ENCODE results near the gene EHMT1. TPM values are rescaled to one million over a fixed set of nuclear protein-coding genes. Genes with fewer than 3 reads are reported as not detected.

EHMT1 gene
- total and polyA plus RNA-seq, 10 of the 15 experiments (the other 5 are each of a cell fraction or from before 2014, with no cell fraction given) = 2.9 to 100 (median 48.1) TPM

- Histone ChIP-seq H3K4me2 (ENCODE audit: control insufficient read depth, insufficient read depth) (no peak overlapping the region; the same call in 1 of the 2 replicates), H3K4me1 (ENCODE audit: control insufficient read depth, insufficient read depth, low read length) (peaks cover 8% of the 10 kb centered on the region; the same call in 1 of the 2 replicates), H3K4me3 (no peak overlapping the region), H4K20me1 (ENCODE audit: control insufficient read depth, insufficient read depth) (no peaks in the 10 kb centered on the region), H3K9ac (ENCODE audit: control insufficient read depth, insufficient read depth, low read length) (no peak overlapping the region), H2AFZ (ENCODE audit: control insufficient read depth, low read depth, low read length) (no peak overlapping the region), H3K79me2 (ENCODE audit: control insufficient read depth, insufficient read depth, low read length) (peaks cover 39% of the 10 kb centered on the region), H3K36me3 (ENCODE audit: control insufficient read depth in 2 of 2, insufficient read depth in 2 of 2, low read length in 1 of 2) (peaks cover 0 to 4% of the 10 kb centered on the region in 2 experiments; a peak in 3 of 4 replicates), H3K27ac (ENCODE audit: control insufficient read depth, insufficient read depth) (no peak overlapping the region), H3K9me3 (replicated peaks; ENCODE audit: control insufficient read depth, insufficient read depth, low read length) (no peaks in the 10 kb centered on the region), H3K27me3 (replicated peaks in 1 of 2; ENCODE audit: control insufficient read depth in 2 of 2, insufficient read depth in 2 of 2, low read length in 1 of 2) (no peaks in the 10 kb centered on the region)
- ChIA-PET SMC1A (ENCODE audit: uncharacterized antibody, unreplicated experiment) (no interaction called here), RAD21 (ENCODE audit: unreplicated experiment) (no interaction called here), CTCF (interaction anchor here (1.0 kb wide), 1 partner anchor 15 kb away, joined by 4 read pairs; no protein-coding TSS in a partner anchor), POLR2A (no interaction called here)
- no peak; the same call in 1 of the 3 replicates for ATAC-seq
- intact Hi-C loops (cut with micrococcal nuclease; ENCODE audit: unreplicated experiment) (no loop called here), in situ Hi-C loops (cut with MboI) (no loop called here)
- no peak for DNase-seq (ENCODE audit: low read depth, low spot score)
- TF ChIP-seq YY1 (IDR thresholded peaks at IDR 0.05; ENCODE audit: low read depth, low read length) (no peak), PAX5 (IDR thresholded peaks at IDR 0.05; ENCODE audit: borderline replicate concordance, low read depth, low read length) (no peak), MEF2A (IDR thresholded peaks at IDR 0.05; ENCODE audit: insufficient read depth, low read depth, low read length) (no peak), MYC (IDR thresholded peaks at IDR 0.05; ENCODE audit: insufficient read depth, insufficient read length, insufficient replicate concordance, low read length, severe bottlenecking) (no peak), ESRRA (IDR thresholded peaks at IDR 0.05; ENCODE audit: low read length) (no peak), ZZZ3 (IDR thresholded peaks at IDR 0.05; ENCODE audit: control insufficient read depth, insufficient read length, low read depth) (no peak), TCF7 (IDR thresholded peaks at IDR 0.05; ENCODE audit: borderline replicate concordance) (no peak), ETV6 (conservative IDR thresholded peaks at IDR 0.05 in 1 of 2, IDR thresholded peaks at IDR 0.05 in 1 of 2; ENCODE audit: borderline replicate concordance in 1 of 2, low read depth in 1 of 2) (no peak), ZSCAN29 (IDR thresholded peaks at IDR 0.05) (no peak), CHD1 (IDR thresholded peaks at IDR 0.05; ENCODE audit: low read depth, low read length) (no peak), ZBED1 (IDR thresholded peaks at IDR 0.05; ENCODE audit: borderline replicate concordance) (no peak), ZNF217 (IDR thresholded peaks at IDR 0.05) (no peak)
- TF ChIP-seq, protein P1, sequence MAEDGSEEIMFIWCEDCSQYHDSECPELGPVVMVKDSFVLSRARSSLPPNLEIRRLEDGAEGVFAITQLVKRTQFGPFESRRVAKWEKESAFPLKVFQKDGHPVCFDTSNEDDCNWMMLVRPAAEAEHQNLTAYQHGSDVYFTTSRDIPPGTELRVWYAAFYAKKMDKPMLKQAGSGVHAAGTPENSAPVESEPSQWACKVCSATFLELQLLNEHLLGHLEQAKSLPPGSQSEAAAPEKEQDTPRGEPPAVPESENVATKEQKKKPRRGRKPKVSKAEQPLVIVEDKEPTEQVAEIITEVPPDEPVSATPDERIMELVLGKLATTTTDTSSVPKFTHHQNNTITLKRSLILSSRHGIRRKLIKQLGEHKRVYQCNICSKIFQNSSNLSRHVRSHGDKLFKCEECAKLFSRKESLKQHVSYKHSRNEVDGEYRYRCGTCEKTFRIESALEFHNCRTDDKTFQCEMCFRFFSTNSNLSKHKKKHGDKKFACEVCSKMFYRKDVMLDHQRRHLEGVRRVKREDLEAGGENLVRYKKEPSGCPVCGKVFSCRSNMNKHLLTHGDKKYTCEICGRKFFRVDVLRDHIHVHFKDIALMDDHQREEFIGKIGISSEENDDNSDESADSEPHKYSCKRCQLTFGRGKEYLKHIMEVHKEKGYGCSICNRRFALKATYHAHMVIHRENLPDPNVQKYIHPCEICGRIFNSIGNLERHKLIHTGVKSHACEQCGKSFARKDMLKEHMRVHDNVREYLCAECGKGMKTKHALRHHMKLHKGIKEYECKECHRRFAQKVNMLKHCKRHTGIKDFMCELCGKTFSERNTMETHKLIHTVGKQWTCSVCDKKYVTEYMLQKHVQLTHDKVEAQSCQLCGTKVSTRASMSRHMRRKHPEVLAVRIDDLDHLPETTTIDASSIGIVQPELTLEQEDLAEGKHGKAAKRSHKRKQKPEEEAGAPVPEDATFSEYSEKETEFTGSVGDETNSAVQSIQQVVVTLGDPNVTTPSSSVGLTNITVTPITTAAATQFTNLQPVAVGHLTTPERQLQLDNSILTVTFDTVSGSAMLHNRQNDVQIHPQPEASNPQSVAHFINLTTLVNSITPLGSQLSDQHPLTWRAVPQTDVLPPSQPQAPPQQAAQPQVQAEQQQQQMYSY (CRISPR knock-in tag; IDR thresholded peaks at IDR 0.05) = no peak
- 36% methylated on average over 2 of the region's 2 CpGs for WGBS (ENCODE audit: insufficient coverage, insufficient replicate concordance, low lambda C conversion rate, missing lambda C conversion rate)
- BruUV-seq (replicated peaks) = no TSS peak
- no peak for FAIRE-seq
Observed at GRCh38 chr9:137657606-137658005, 38.8 kb downstream of the EHMT1 start.

Measured in GM12878 (cell line).